K562 (cell line): ENCODE results near the gene ABCA1. TPM values are rescaled to one million over a fixed set of nuclear protein-coding genes. Genes with fewer than 3 reads are reported as not detected.

Source experiments
- ATAC-seq: fragments of 200-7000 bp; cut with Tn5 transposase; 3 replicates; pipeline ENCODE4 v1.9.1; 2020; ENCODE audit warnings: moderate library complexity
- BruUV-seq: library from RNA; stranded (reverse); fragments of 400-500 nt; replicated peaks from 2 replicates; lab custom pipeline; 2021; lab: Mats Ljungman, UMichigan
- CTCF ChIA-PET: fragments of 300-600 bp; formaldehyde crosslinking; extraction: SDS; loops from one replicate; lab custom pipeline; 2021; ENCODE audit warnings: low intra/inter-chr PET ratio; lab: Yijun Ruan, JAX
- POLR2A ChIA-PET: fragments of 300-600, 350-650 bp; sonication (Branson Sonifier 250); formaldehyde crosslinking; extraction: SDS; loops from one replicate; lab custom pipeline; 2021; ENCODE audit warnings: antibody characterized with exemption, inconsistent platforms; lab: Yijun Ruan, JAX
- DNase-seq, 4 experiments: peaks; one replicate each; pipeline versions ENCODE4 v3.0.0 to v3.0.0-alpha.2; 2011 to 2018; ENCODE audit warnings: low spot score in 3 of 4, mixed read lengths in 3 of 4; ENCODE audit errors: extremely low read depth in 1 of 4
- FAIRE-seq: peaks from 2 replicates; lab custom pipeline; 2011; peaks lifted over from hg19 to GRCh38; lab: Jason Lieb, UNC
- H2AFZ ChIP-seq: 2 replicates; pipeline ENCODE4 v1.6.0; 2011; ENCODE audit warnings: low read depth, low read length, control low read depth, inconsistent platforms
- H3K27ac ChIP-seq: fragments of 200-600 bp; 3 replicates; pipeline ENCODE4 v1.8.0; 2011; ENCODE audit warnings: low read depth, mild to moderate bottlenecking, control low read depth, inconsistent platforms, low read length, moderate library complexity, mixed read lengths; ENCODE audit errors: extremely low read depth
- H3K27me3 ChIP-seq, 2 experiments: fragments of 300-600 bp in 1 of 2; 2 replicates in 1 of 2; 3 replicates in 1 of 2; pipeline versions ENCODE4 v1.6.0 to v1.8.0; 2011; ENCODE audit warnings: inconsistent platforms in 2 of 2, low read length in 2 of 2, mild to moderate bottlenecking in 1 of 2, mixed read lengths in 1 of 2, moderate library complexity in 1 of 2; ENCODE audit not compliant: control insufficient read depth in 2 of 2, insufficient read depth in 2 of 2
- H3K36me3 ChIP-seq: fragments of 300-600 bp; 3 replicates; pipeline ENCODE4 v1.8.0; 2011; ENCODE audit warnings: mild to moderate bottlenecking, low read length, inconsistent platforms; ENCODE audit not compliant: control insufficient read depth, insufficient read depth
- H3K4me1 ChIP-seq, 2 experiments: fragments of 200-600 bp in 1 of 2; replicated peaks in 1 of 2; 2 replicates in 1 of 2; 3 replicates in 1 of 2; pipeline versions ENCODE4 v1.5.1 to v1.8.0; 2011; ENCODE audit warnings: inconsistent platforms in 2 of 2, low read length in 2 of 2, mild to moderate bottlenecking in 1 of 2, mixed read lengths in 1 of 2, moderate library complexity in 1 of 2; ENCODE audit not compliant: control insufficient read depth in 2 of 2, insufficient read depth in 2 of 2
- H3K4me2 ChIP-seq: 2 replicates; pipeline ENCODE4 v1.6.1; 2011; ENCODE audit warnings: low read length, control low read depth, inconsistent platforms, mixed read lengths; ENCODE audit not compliant: insufficient read depth
- H3K4me3 ChIP-seq: fragments of 200-600 bp; sonication (generic), shearing (Covaris generic); 2 replicates; pipeline ENCODE4 v1.5.1; 2016; ENCODE audit warnings: control low read depth, inconsistent platforms
- H3K79me2 ChIP-seq: fragments of 200-600 bp; 3 replicates; pipeline ENCODE4 v1.8.0; 2011; ENCODE audit warnings: low read length, inconsistent platforms; ENCODE audit not compliant: control insufficient read depth, insufficient read depth
- H3K9ac ChIP-seq, 2 experiments: 2 replicates each; pipeline versions ENCODE4 v1.6.0 to v1.6.1; 2011; ENCODE audit warnings: low read depth in 2 of 2, low read length in 2 of 2, control low read depth in 1 of 2, inconsistent platforms in 1 of 2, mild to moderate bottlenecking in 1 of 2, mixed read lengths in 1 of 2; ENCODE audit not compliant: insufficient read depth in 1 of 2
- H3K9me1 ChIP-seq: one replicate; pipeline ENCODE4 v1.6.0; 2011; ENCODE audit warnings: inconsistent platforms, mild to moderate bottlenecking, low read length, moderate library complexity; ENCODE audit not compliant: control insufficient read depth, insufficient read depth
- H3K9me3 ChIP-seq: replicated peaks from 2 replicates; pipeline ENCODE4 v1.5.1; 2011; ENCODE audit warnings: low read depth, low read length, inconsistent platforms; ENCODE audit not compliant: control insufficient read depth, insufficient read depth
- H4K20me1 ChIP-seq: replicated peaks from 2 replicates; pipeline ENCODE4 v1.6.1; 2011; ENCODE audit warnings: low read length, inconsistent platforms, mixed read lengths; ENCODE audit not compliant: control insufficient read depth, insufficient read depth
- DMBX1 ChIP-seq: fragments of 250-450 bp; sonication (Bioruptor Pico); IDR thresholded peaks from 2 replicates; pipeline ENCODE4 v1.8.0; 2022; ENCODE audit warnings: inconsistent platforms, mild to moderate bottlenecking, moderate library complexity, borderline replicate concordance
- E2F3 ChIP-seq: fragments of 250-450 bp; sonication (Bioruptor Pico); IDR thresholded peaks from 2 replicates; pipeline ENCODE4 v1.4.0; 2020; ENCODE audit warnings: mild to moderate bottlenecking
- GMEB1 ChIP-seq: fragments of 250-450 bp; sonication (Bioruptor Pico); IDR thresholded peaks from 2 replicates; pipeline ENCODE4 v1.4.0; 2020; ENCODE audit warnings: mild to moderate bottlenecking
- HMGN3 ChIP-seq: IDR thresholded peaks from 2 replicates; pipeline ENCODE4 v1.6.1; 2011; ENCODE audit warnings: borderline replicate concordance, low read depth, mild to moderate bottlenecking, mixed read lengths, low read length; ENCODE audit not compliant: insufficient read length; ENCODE audit errors: extremely low read depth
- JUN ChIP-seq, 2 experiments: sonication (generic) in 1 of 2; formaldehyde crosslinking in 1 of 2; IDR thresholded peaks; 2 replicates each; pipeline versions ENCODE4 v1.6.1 to v1.8.0; 2012 to 2022; ENCODE audit warnings: borderline replicate concordance in 2 of 2, mild to moderate bottlenecking in 2 of 2, improper control_type of control experiment in 1 of 2, low read depth in 1 of 2, low read length in 1 of 2, missing genetic modification reagents in 1 of 2
- MEF2D ChIP-seq: conservative IDR thresholded peaks from 2 replicates; pipeline ENCODE4 v1.6.1; 2016; ENCODE audit warnings: low read depth, missing genetic modification characterization, missing compliant biosample characterization
- MTA3 ChIP-seq: fragments of 450-650 bp; formaldehyde crosslinking; IDR thresholded peaks from 2 replicates; pipeline ENCODE4 v1.6.1; 2017; ENCODE audit warnings: mild to moderate bottlenecking, borderline replicate concordance
- TCFL5 ChIP-seq: fragments of 250-450 bp; sonication (Bioruptor Pico); conservative IDR thresholded peaks from 2 replicates; pipeline ENCODE4 v1.6.1; 2021; ENCODE audit warnings: mild to moderate bottlenecking, moderate library complexity, matching md5 sums
- ZBTB5 ChIP-seq: fragments of 450-650 bp; IDR thresholded peaks from 2 replicates; pipeline ENCODE4 v1.6.1; 2017; ENCODE audit warnings: antibody characterized with exemption
- ZFP36 ChIP-seq: fragments of 150-350 bp; IDR thresholded peaks from 2 replicates; pipeline ENCODE4 v1.6.1; 2018; ENCODE audit warnings: low read length, low read depth; ENCODE audit not compliant: partially characterized antibody
- ZNF282 ChIP-seq: sonication (generic); formaldehyde crosslinking; IDR thresholded peaks from 2 replicates; pipeline ENCODE4 v1.8.1; 2023; ENCODE audit warnings: missing genetic modification reagents
- ZNF311 ChIP-seq: fragments of 250-450 bp; sonication (Bioruptor Pico); IDR thresholded peaks from 2 replicates; pipeline ENCODE4 v1.4.0; 2020; ENCODE audit warnings: mild to moderate bottlenecking, moderate library complexity
- WGBS: fragments of 100-300 bp; shearing (Covaris generic); methylation state at CpG from one replicate; pipeline ENCODE4 v1.1.6; 2016; ENCODE audit warnings: low coverage, mixed read lengths; ENCODE audit not compliant: insufficient coverage; ENCODE audit errors: missing lambda C conversion rate; 5-methylcytosine and 5-hydroxymethylcytosine counted together
- in situ Hi-C: fragments of 300-500 bp; cut with MboI; formaldehyde crosslinking; loops from 4 replicates; pipeline ENCODE4 v1.15.0; 2018; ENCODE audit warnings: inconsistent platforms, mixed read lengths
- intact Hi-C: fragments of 100-400 bp; cut with micrococcal nuclease; formaldehyde crosslinking; loops from 2 replicates; pipeline ENCODE4 v1.14.2; 2022
- polyA plus RNA-seq, 8 experiments: library from polyadenylated mRNA; depleted of rRNA in 4 of 8; stranded (reverse) in 5 of 8; unstranded in 3 of 8; fragments of >200 nt; fragmentation: Nextera tagmentation in 2 of 8; fragmentation: Illumina TruSeq in 1 of 8; extraction: Ambion mirVana in 2 of 8; extraction: Trizol in 1 of 8; gene quantifications; 2 replicates each; pipeline versions ENCODE4 v1.2.1 to v1.2.3, GENCODE V29; 2011 to 2014; ENCODE audit warnings: inconsistent platforms in 1 of 8, missing spikeins in 1 of 8
- total RNA-seq, 7 experiments: library from RNA; depleted of rRNA in 6 of 7; stranded (reverse); fragments of >200 nt in 6 of 7; fragmentation: Illumina TruSeq in 2 of 7; extraction: Trizol in 2 of 7; gene quantifications; 2 replicates each; pipeline versions ENCODE4 v1.2.1 to v1.2.3, GENCODE V29; 2011 to 2021; ENCODE audit warnings: low replicate concordance in 1 of 7

Gene ABCA1
- total and polyA plus RNA-seq, 9 of the 15 experiments (the other 6 are each of a cell fraction or from before 2014, with no cell fraction given), result under 0.01 to 0.18 (median 0.02) TPM; not detected in 5

GRCh38 chr9:104767507-104767906, 160.4 kb downstream of the ABCA1 start:
- Histone ChIP-seq H3K4me3 (no peak overlapping the region), H3K27me3 (no peaks in the 10 kb centered on the region), H4K20me1 (no peaks in the 10 kb centered on the region), H2AFZ (no peak overlapping the region), H3K36me3 (no peaks in the 10 kb centered on the region), H3K79me2 (peaks cover 3% of the 10 kb centered on the region; the same call in 1 of the 3 replicates), H3K9me3 (no peaks in the 10 kb centered on the region), H3K9me1 (no peaks in the 10 kb centered on the region), H3K9ac (no peak overlapping the region), H3K27ac (no peak overlapping the region), H3K4me1 (peaks cover 4 to 11% of the 10 kb centered on the region in 2 experiments; a peak in 4 of 5 replicates), H3K4me2 (no peak overlapping the region)
- no peak for ATAC-seq
- DNase-seq, result no peak
- intact Hi-C loops, result loop anchor here (5.0 kb wide), 1 partner anchor 675 kb away; the partner anchor contains the start of gene SMC2
- FAIRE-seq, result no peak
- BruUV-seq, result no TSS peak
- CTCF ChIA-PET, result no interaction called here
- POLR2A ChIA-PET, result no interaction called here
- in situ Hi-C loops, result no loop called here
- WGBS, result 96% methylated on average over 3 of the region's 3 CpGs
- TF ChIP-seq GMEB1 (CRISPR knock-in tag), result no peak
- TF ChIP-seq ZBTB5, result no peak
- no peak for TF ChIP-seq TCFL5
- TF ChIP-seq E2F3 (CRISPR knock-in tag), result no peak
- no peak for TF ChIP-seq HMGN3
- no peak for TF ChIP-seq ZNF282
- no peak for TF ChIP-seq JUN (IDR thresholded peaks at IDR 0.05; ENCODE audit: borderline replicate concordance, low read depth, low read length)
- no peak for TF ChIP-seq JUN (CRISPR knock-in tag; IDR thresholded peaks at IDR 0.05; ENCODE audit: borderline replicate concordance)
- no peak for TF ChIP-seq ZFP36
- no peak for TF ChIP-seq ZNF311 (CRISPR knock-in tag)
- no peak for TF ChIP-seq MTA3
- no peak for TF ChIP-seq DMBX1 (CRISPR knock-in tag)
- TF ChIP-seq MEF2D (tag), result no peak
